ENCODE measurements around the gene LHFPL6. TPM values are rescaled to one million over a fixed set of nuclear protein-coding genes. Genes with fewer than 3 reads are reported as not detected.

Gene LHFPL6
- total and polyA plus RNA-seq, 8 donors, result 50.5 to 113 (median 80.2) TPM

- ATAC-seq (no peak), DNase-seq (no peak)
- no peak overlapping the region for H3K27ac ChIP-seq
- intact Hi-C loops (cut with DNase I), result no loop called here
- H3K4me3 ChIP-seq, result no peak overlapping the region
- H3K4me1 ChIP-seq, result no peaks in the 10 kb centered on the region
- H3K27me3 ChIP-seq, result no peaks in the 10 kb centered on the region
- TF ChIP-seq CTCF (IDR thresholded peaks at IDR 0.05), result no peak
- no peaks in the 10 kb centered on the region for H3K36me3 ChIP-seq
- no peaks in the 10 kb centered on the region for H3K9me3 ChIP-seq
These were observed 133.3 kb downstream of the LHFPL6 start for GRCh38 chr13:39469676-39470075.

- H3K4me1 ChIP-seq, result no peaks in the 10 kb centered on the region
- DNase-seq, result no peak
- H3K27ac ChIP-seq, result no peak overlapping the region
- no peak for ATAC-seq
- no peaks in the 10 kb centered on the region for H3K27me3 ChIP-seq
- no peaks in the 10 kb centered on the region for H3K9me3 ChIP-seq
- TF ChIP-seq CTCF (IDR thresholded peaks at IDR 0.05), result no peak
- no peak overlapping the region for H3K4me3 ChIP-seq
- H3K36me3 ChIP-seq, result no peaks in the 10 kb centered on the region
- intact Hi-C loops (cut with DNase I), result no loop called here
These were observed 134.7 kb downstream of the LHFPL6 start for GRCh38 chr13:39468306-39468705.

GRCh38 chr13:39463611-39464010 is 139.4 kb downstream of the LHFPL6 start:
- Histone ChIP-seq H3K4me3 (no peak overlapping the region), H3K27me3 (no peaks in the 10 kb centered on the region), H3K27ac (no peak overlapping the region), H3K4me1 (peaks cover 0 to 7% of the 10 kb centered on the region in 2 donors), H3K9me3 (no peaks in the 10 kb centered on the region), H3K36me3 (no peaks in the 10 kb centered on the region)
- DNase-seq, result no peak
- intact Hi-C loops (cut with DNase I), result no loop called here
- ATAC-seq, result no peak
- no peak for TF ChIP-seq CTCF (IDR thresholded peaks at IDR 0.05)

GRCh38 chr13:39462906-39463305 is 140.1 kb downstream of the LHFPL6 start:
- H3K27me3 ChIP-seq, result no peaks in the 10 kb centered on the region
- ATAC-seq, result no peak
- H3K9me3 ChIP-seq, result no peaks in the 10 kb centered on the region
- H3K4me1 ChIP-seq, result peaks cover 0 to 7% of the 10 kb centered on the region in 2 donors
- H3K4me3 ChIP-seq, result no peak overlapping the region
- H3K36me3 ChIP-seq, result no peaks in the 10 kb centered on the region
- intact Hi-C loops (cut with DNase I), result no loop called here
- TF ChIP-seq CTCF (IDR thresholded peaks at IDR 0.05), result no peak
- DNase-seq, result no peak
- no peak overlapping the region for H3K27ac ChIP-seq

GRCh38 chr13:39462428-39462827 is 140.6 kb downstream of the LHFPL6 start:
- peak; percentile 93 for ATAC-seq

More at GRCh38 chr13:39462428-39462827, 140.6 kb downstream of the LHFPL6 start:
- peak in 2 of 4 donors; percentile 31 to 52 for DNase-seq
- no peak for TF ChIP-seq CTCF (IDR thresholded peaks at IDR 0.05)
- no peaks in the 10 kb centered on the region for H3K36me3 ChIP-seq
- H3K4me1 ChIP-seq, result peaks cover 0 to 7% of the 10 kb centered on the region in 2 donors
- intact Hi-C loops (cut with DNase I), result no loop called here
- H3K27ac ChIP-seq, result no peak overlapping the region
- no peaks in the 10 kb centered on the region for H3K9me3 ChIP-seq
- no peak overlapping the region for H3K4me3 ChIP-seq
- no peaks in the 10 kb centered on the region for H3K27me3 ChIP-seq
